Mesodermal cell (in vitro differentiated cells): ENCODE results near the gene PTCH2.

Source experiments
- H3K27ac ChIP-seq: 2 replicates; pipeline ENCODE4 v1.7.0; 2013; ENCODE audit warnings: mild to moderate bottlenecking, low read depth, low read length, moderate library complexity; ENCODE audit not compliant: severe bottlenecking
- H3K36me3 ChIP-seq: 2 replicates; pipeline ENCODE4 v1.7.1; 2013; ENCODE audit warnings: mild to moderate bottlenecking, low read length, moderate library complexity; ENCODE audit not compliant: control insufficient read depth, insufficient read depth
- H3K4me1 ChIP-seq: one replicate; pipeline ENCODE4 v1.7.1; 2013; ENCODE audit warnings: mild to moderate bottlenecking, low read length; ENCODE audit not compliant: insufficient read depth, control insufficient read depth, poor library complexity, severe bottlenecking
- H3K4me3 ChIP-seq: 2 replicates; pipeline ENCODE4 v1.7.0; 2013; ENCODE audit warnings: low read length, control low read depth, mild to moderate bottlenecking; ENCODE audit not compliant: insufficient read depth, poor library complexity, severe bottlenecking; ENCODE audit errors: extremely low read depth
- H3K9me3 ChIP-seq: 2 replicates; pipeline ENCODE4 v1.7.1; 2013; ENCODE audit warnings: mild to moderate bottlenecking, low read length, moderate library complexity; ENCODE audit not compliant: control insufficient read depth
- WGBS, 2 experiments: methylation state at CpG; one replicate each; pipeline ENCODE4 v1.1.5; 2013; ENCODE audit warnings: missing lambda C conversion rate in 2 of 2; ENCODE audit not compliant: insufficient coverage in 2 of 2; 5-methylcytosine and 5-hydroxymethylcytosine counted together

Gene PTCH2

DNA sequence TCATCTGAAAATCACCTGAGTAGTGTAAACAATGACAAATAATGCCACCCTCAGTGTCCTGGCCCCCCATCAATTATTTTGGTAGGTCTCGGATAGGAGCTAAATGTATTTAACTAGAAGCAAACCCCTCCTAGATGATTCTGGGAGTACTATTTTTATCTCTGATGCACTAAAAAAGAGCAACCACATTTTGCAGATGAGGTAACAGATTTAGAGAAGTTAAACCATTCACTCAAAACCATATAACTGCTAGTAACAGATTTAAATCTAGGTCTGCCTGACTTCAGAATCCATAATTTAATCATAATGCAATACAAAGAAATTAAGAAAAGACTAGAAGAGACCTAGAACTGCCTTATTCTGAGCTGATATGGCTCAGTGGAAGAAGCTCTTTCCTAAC, 17.3 kb upstream of the PTCH2 start:
- Histone ChIP-seq H3K4me3 (no peak overlapping the region), H3K4me1 (no peaks in the 10 kb centered on the region), H3K9me3 (no peaks in the 10 kb centered on the region), H3K27ac (no peak overlapping the region), H3K36me3 (peaks cover 9% of the 10 kb centered on the region)
- no CpG with 5 or more reads among the region's 1 CpG for WGBS, 2 experiments

DNA sequence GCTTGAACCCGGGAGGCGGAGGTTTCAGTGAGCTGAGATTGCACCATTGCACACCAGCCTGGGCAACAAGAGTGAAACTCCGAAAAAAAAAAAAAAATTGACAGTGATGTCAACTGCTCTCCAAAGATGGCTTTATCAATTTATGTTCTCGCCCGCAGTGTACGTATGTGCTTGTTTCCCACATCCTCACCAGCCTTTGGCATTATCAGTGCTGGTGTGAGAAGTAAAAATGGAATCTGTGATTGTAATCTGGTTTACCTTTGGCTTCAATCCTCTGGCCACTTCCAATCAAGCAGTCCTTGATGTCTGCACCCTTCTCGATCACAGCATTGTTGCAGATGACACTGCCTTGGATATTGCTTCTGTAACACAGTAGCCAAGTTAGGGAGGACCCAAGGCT, 14.4 kb upstream of the PTCH2 start:
- H3K4me3 ChIP-seq: no peak overlapping the region
- 93 to 94% methylated on average over 4 to 6 of the region's 7 CpGs for WGBS, 2 experiments
- H3K36me3 ChIP-seq: peaks cover 11% of the 10 kb centered on the region
- no peaks in the 10 kb centered on the region for H3K9me3 ChIP-seq
- no peaks in the 10 kb centered on the region for H3K4me1 ChIP-seq
- no peak overlapping the region for H3K27ac ChIP-seq

DNA sequence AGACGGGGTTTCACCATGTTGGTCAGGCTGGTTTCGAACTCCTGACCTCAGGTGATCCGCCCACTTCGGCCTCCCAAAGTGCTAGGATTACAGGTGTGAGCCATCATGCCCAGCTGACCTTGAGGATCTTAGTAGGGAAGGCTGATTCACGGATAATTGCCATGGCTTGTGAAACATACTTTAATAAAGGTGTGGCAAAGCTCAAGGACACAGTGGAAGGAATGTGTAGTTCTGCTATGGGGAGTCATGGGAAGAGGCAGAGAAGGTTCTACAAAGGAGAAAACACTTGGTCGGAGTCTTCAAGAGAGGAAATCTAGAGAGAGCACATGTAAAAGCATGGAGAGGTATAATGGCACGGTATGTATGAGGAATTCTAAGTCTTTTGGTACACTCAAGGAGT, 12.7 kb upstream of the PTCH2 start:
- H3K4me3 ChIP-seq: no peak overlapping the region
- H3K9me3 ChIP-seq: no peaks in the 10 kb centered on the region
- no peak overlapping the region for H3K27ac ChIP-seq
- 63 to 82% methylated on average over 3 to 4 of the region's 7 CpGs for whole genome bisulfite sequencing, 2 experiments
- no peaks in the 10 kb centered on the region for H3K4me1 ChIP-seq
- H3K36me3 ChIP-seq: peaks cover 11% of the 10 kb centered on the region

DNA sequence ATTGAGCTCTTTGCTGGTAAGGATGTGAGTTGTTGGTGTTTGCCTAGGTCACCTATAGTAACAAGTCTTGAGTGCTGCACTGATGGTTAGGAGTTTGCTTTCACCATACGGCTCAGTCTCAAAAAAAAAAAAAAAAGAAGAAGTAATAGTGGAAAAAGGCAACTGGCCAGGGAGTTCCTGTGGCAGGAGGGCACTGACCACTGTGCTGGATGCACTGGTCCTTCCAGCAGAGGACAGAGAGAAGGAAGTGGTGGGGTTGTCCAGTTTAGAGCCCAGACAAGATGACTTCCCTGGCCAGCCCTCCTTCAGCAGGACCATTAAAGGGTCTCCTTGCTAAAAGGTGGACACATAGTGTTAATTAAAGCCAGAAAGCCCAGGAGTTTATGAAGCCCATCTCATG, 11.9 kb upstream of the PTCH2 start:
- Histone ChIP-seq H3K27ac (no peak overlapping the region), H3K4me3 (no peak overlapping the region), H3K4me1 (no peaks in the 10 kb centered on the region), H3K36me3 (peaks cover 11% of the 10 kb centered on the region), H3K9me3 (no peaks in the 10 kb centered on the region)
- WGBS, 2 experiments: 92% methylated on average over 1 of the region's 1 CpG; no CpG with 5 or more reads in 1 of the 2 experiments

DNA sequence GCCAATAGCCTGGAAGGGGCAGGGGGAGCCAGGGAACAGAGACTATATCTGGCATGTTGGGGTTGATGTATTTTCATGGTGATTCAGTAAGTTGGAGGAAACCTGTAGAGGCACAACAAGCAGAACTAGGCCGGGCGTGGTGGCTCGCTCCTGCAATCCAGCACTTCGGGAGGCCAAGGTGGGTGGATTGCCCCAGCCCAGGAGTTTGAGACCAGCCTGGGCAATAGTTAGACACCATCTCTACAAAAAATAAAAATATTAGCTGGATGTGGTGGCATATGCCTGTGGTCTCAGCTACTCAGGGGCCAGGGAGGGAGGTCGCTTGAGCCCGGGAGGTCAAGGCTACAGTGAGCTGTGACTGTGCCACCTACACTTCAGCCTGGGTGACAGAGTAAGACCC, 10.1 kb upstream of the PTCH2 start:
- Histone ChIP-seq H3K4me3 (no peak overlapping the region), H3K9me3 (no peaks in the 10 kb centered on the region), H3K27ac (no peak overlapping the region), H3K4me1 (no peaks in the 10 kb centered on the region), H3K36me3 (peaks cover 11% of the 10 kb centered on the region)
- 100% methylated on average over 2 to 5 of the region's 6 CpGs for WGBS, 2 experiments

DNA sequence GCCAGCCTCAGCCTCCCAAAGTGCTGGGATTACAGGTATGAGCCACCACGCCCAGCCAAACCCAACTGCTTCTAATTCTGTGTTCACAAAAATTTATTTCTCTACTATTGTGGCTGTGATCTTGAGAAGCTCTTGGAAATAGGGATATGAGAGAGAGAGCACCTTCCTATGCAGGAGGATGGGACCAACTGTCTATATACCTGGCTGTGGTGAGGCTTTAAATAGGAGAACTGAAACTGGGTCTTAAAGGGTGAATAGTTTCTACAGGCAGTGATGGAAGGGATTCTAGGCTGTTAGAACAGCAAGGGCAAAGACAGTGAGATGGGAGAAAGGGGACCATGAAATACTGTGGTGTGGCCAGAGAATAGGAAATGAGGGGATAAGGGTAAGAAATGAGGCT, 8.3 kb upstream of the PTCH2 start:
- Histone ChIP-seq H3K27ac (no peak overlapping the region), H3K9me3 (no peaks in the 10 kb centered on the region), H3K4me1 (no peaks in the 10 kb centered on the region), H3K4me3 (no peak overlapping the region), H3K36me3 (peaks cover 5% of the 10 kb centered on the region)
- whole genome bisulfite sequencing, 2 experiments: no CpG with 5 or more reads among the region's 1 CpG

DNA sequence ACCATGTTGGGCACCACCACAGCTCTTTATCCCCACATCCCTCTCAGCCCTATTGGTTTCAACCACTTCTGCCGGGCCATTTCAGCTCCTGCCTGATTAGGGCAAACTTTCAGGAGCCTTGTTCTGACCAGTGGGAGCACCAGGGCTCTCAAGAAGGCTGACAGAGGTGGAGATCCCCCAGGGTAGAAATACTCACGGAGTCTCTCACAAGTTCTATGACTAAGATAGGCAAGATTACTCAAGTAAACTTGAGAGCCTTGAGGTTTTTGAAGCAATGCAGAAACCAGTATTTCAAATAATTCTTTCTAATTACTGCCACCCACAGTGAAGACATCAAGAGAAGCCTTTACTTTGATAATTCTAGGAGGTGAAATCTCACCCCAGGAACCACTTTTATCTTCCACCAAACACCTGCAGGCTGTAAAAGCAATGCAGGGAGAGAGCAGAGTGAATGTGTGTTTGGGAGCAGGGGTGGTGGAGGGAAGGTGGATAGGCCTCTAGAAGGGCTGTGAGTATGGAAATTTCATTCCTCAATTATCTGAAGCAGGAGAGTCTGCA, 6.6 kb upstream of the PTCH2 start:
- WGBS, 2 experiments: 89 to 95% methylated on average over 1 to 2 of the region's 2 CpGs
- Histone ChIP-seq H3K27ac (no peak overlapping the region), H3K4me1 (no peaks in the 10 kb centered on the region), H3K36me3 (no peaks in the 10 kb centered on the region), H3K9me3 (no peaks in the 10 kb centered on the region), H3K4me3 (no peak overlapping the region)

DNA sequence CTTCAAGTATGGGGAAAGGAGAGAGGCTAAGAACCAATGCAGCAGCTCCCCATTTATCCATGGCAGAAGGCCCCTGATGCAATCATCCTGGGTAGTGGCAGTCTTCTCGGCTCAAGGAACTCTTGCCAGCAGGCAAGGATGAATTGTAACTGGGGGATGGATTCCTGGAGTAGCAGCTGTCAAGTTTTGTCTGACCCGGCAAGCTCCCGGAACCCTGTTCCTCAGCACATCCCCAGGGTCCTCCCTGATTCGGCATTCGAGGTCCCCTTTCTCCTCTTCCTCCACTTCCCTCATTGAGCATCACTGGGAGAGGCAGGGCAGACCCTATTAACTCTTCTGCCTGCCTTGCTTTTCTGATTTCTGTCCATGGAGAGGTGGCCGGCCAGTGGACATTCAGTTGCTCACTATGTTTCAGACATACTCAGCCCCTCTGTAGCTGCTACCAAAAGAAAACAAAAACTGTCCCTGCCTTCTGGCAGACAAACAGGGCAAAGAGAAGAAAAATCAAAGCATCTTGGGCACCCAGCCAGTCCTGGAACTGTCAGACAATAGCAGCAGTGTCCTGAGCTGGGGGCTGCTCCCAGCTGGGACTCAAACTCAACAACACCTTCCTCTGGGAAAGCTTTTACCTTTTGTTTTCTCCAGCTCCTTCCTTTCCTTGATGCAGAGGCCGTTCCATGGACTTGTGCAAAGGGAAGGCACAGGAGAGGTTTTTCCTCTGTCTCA, 5.6 kb upstream of the PTCH2 start:
- 89% methylated on average over 5 of the region's 7 CpGs for WGBS, 2 experiments
- Histone ChIP-seq H3K36me3 (no peaks in the 10 kb centered on the region), H3K4me1 (no peaks in the 10 kb centered on the region), H3K9me3 (no peaks in the 10 kb centered on the region), H3K27ac (no peak overlapping the region), H3K4me3 (no peak overlapping the region)

DNA sequence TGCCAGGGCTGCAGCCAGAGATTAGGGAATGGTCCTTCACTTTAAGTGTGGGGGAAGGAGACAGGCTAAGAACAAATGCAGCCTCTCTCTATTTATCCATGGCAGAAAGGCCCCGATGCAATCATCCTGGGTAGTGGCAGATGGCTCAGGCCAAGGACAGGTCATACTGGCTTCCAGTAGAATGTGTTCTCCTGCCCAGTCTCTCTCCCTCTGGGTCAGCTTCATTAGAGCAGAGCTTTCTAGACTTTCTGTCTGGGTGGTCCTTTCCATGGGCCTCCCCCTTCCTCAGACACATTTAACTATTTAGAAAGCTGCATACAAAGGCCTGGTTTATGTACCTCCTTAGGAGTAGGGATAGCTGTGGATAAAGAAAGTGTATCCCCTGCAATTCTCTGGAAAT, 4.8 kb upstream of the PTCH2 start:
- H3K36me3 ChIP-seq: no peaks in the 10 kb centered on the region
- WGBS, 2 experiments: 100% methylated on average over 1 of the region's 1 CpG
- no peaks in the 10 kb centered on the region for H3K9me3 ChIP-seq
- no peak overlapping the region for H3K27ac ChIP-seq
- H3K4me3 ChIP-seq: no peak overlapping the region
- no peaks in the 10 kb centered on the region for H3K4me1 ChIP-seq

DNA sequence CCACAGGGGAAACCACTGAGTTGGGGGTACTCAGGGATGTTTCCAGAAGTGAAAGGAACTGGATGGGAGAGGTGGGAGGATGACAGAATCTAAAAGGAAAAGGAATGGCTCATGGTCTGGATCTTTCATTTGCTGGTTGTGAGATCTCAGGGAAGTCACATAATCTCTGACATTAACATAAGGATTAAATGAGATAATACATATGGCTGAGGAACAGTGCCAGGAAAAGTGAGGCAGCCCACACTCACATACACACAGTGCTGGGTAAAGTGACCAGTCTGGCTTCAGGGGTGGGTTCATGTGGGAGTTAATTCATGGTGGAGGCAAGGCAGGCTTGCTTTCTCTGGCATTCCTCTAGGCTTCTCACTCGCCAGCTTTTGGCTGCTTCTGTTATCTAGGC, 3.9 kb upstream of the PTCH2 start:
- Histone ChIP-seq H3K4me1 (no peaks in the 10 kb centered on the region), H3K27ac (no peak overlapping the region)
- 100% methylated on average over 1 of the region's 1 CpG; no CpG with 5 or more reads in 1 of the 2 experiments for WGBS, 2 experiments

DNA sequence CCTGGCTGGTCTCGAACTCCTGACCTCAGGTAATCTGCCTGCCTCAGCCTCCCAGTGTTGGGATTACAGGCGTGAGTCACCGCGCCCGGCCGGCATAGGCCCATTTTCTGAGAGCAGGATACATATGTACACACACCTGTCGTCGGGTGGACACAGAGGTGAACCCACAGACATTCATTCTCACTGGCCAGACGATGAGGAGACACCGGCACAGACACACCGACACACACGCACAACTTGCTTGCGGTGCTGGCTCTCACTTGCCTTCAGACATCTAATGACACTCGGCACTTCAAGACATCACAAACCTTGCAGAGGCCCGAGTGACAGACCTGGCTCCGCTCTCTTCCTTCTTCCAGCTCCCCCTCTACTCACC, 579 bp downstream of the PTCH2 start:
- WGBS, 2 experiments: 59 to 71% methylated on average over 14 of the region's 16 CpGs
- H3K36me3 ChIP-seq: no peaks in the 10 kb centered on the region
- no peaks in the 10 kb centered on the region for H3K9me3 ChIP-seq
- peak overlapping the region; percentile 54 for H3K4me3 ChIP-seq
- H3K27ac ChIP-seq: no peak overlapping the region
- H3K4me1 ChIP-seq: no peaks in the 10 kb centered on the region

More for the DNA sequence above, 3.9 kb upstream of the PTCH2 start:
- H3K4me3 ChIP-seq: no peak overlapping the region
- no peaks in the 10 kb centered on the region for H3K9me3 ChIP-seq
- no peaks in the 10 kb centered on the region for H3K36me3 ChIP-seq
